ENCODE measurements around the gene CLCN7. TPM values are rescaled to one million over a fixed set of nuclear protein-coding genes. Genes with fewer than 3 reads are reported as not detected.

Gene CLCN7
- total RNA-seq, 1 experiment from 2014 or later: 70.0 TPM

GRCh38 chr16:1523581-1524245 lies 48.9 kb upstream of the CLCN7 start:
- Histone ChIP-seq H2BK5ac (ENCODE audit: insufficient read length, low read length) (no peak overlapping the region), H3K9me3 (ENCODE audit: control insufficient read depth, low read depth, low read length) (no peaks in the 10 kb centered on the region), H3K27me3 (ENCODE audit: insufficient read depth, low read length) (no peaks in the 10 kb centered on the region), H3K79me2 (ENCODE audit: insufficient read depth, low read length) (no peaks in the 10 kb centered on the region), H4K8ac (replicated peaks; ENCODE audit: insufficient read length, low read depth, low read length) (no peak overlapping the region), H2BK12ac (ENCODE audit: insufficient read length, low read depth, low read length) (no peak overlapping the region), H3K4me2 (ENCODE audit: insufficient read depth, insufficient read length, low read length) (no peak overlapping the region), H4K5ac (ENCODE audit: insufficient read length, low read depth, low read length) (no peak overlapping the region), H3K23ac (ENCODE audit: insufficient read length, low read depth, low read length) (no peak overlapping the region), H3K23me2 (ENCODE audit: insufficient read length, low read depth, low read length, poor library complexity, severe bottlenecking) (no peaks in the 10 kb centered on the region), H2BK20ac (ENCODE audit: low read depth, low read length, poor library complexity, severe bottlenecking) (no peak overlapping the region), H3K18ac (ENCODE audit: insufficient read length, low read depth, low read length) (no peak overlapping the region), H3K9ac (ENCODE audit: extremely low read depth, insufficient read length, low read length) (no peak overlapping the region), H3K4me1 (ENCODE audit: insufficient read depth, low read length) (no peaks in the 10 kb centered on the region), H3K14ac (ENCODE audit: insufficient read depth, low read length) (no peak overlapping the region), H3K79me1 (ENCODE audit: insufficient read depth, low read depth, low read length, poor library complexity, severe bottlenecking) (no peaks in the 10 kb centered on the region), H4K91ac (ENCODE audit: insufficient read length, low read depth, low read length) (no peak overlapping the region), H3K56ac (ENCODE audit: insufficient read length, low read depth, low read length) (no peak overlapping the region), H2AFZ (ENCODE audit: low read length) (no peak overlapping the region), H2AK5ac (ENCODE audit: insufficient read length, low read length) (no peak overlapping the region), H4K20me1 (ENCODE audit: control insufficient read depth, insufficient read depth, insufficient read length) (no peaks in the 10 kb centered on the region), H3T11ph (ENCODE audit: low read length) (no peak overlapping the region), H2BK120ac (ENCODE audit: low read depth, low read length, poor library complexity, severe bottlenecking) (no peak overlapping the region), H3K27ac (ENCODE audit: insufficient read length, low read depth, low read length) (no peak overlapping the region), H3K4ac (ENCODE audit: low read depth, low read length) (no peak overlapping the region), H2BK15ac (ENCODE audit: low read depth, low read length) (no peak overlapping the region)
- TF ChIP-seq, protein P1, sequence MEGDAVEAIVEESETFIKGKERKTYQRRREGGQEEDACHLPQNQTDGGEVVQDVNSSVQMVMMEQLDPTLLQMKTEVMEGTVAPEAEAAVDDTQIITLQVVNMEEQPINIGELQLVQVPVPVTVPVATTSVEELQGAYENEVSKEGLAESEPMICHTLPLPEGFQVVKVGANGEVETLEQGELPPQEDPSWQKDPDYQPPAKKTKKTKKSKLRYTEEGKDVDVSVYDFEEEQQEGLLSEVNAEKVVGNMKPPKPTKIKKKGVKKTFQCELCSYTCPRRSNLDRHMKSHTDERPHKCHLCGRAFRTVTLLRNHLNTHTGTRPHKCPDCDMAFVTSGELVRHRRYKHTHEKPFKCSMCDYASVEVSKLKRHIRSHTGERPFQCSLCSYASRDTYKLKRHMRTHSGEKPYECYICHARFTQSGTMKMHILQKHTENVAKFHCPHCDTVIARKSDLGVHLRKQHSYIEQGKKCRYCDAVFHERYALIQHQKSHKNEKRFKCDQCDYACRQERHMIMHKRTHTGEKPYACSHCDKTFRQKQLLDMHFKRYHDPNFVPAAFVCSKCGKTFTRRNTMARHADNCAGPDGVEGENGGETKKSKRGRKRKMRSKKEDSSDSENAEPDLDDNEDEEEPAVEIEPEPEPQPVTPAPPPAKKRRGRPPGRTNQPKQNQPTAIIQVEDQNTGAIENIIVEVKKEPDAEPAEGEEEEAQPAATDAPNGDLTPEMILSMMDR (conservative IDR thresholded peaks at IDR 0.05): no peak
- WGBS (ENCODE audit: extremely low coverage, insufficient read length, low lambda C conversion rate): no CpG with 5 or more reads among the region's 30 CpGs
- Mint-ChIP-seq H3K4me3 (no peak overlapping the region), H3K9me3 (no peaks in the 10 kb centered on the region; a peak in 1 of 5 replicates), H3K27ac (no peak overlapping the region), H3K36me3 (ENCODE audit: insufficient read depth in 1 of 3, low read depth in 3 of 3) (peaks cover 0 to 9% (median 0%) of the 10 kb centered on the region in 3 experiments; a peak in 2 of 7 replicates), H3K4me1 (no peaks in the 10 kb centered on the region; a peak in 1 of 4 replicates), H3K27me3 (ENCODE audit: low read depth) (no peaks in the 10 kb centered on the region)
- DNase-seq: no peak
